ENCODE data around the gene LIMS4. TPM values are rescaled to one million over a fixed set of nuclear protein-coding genes. Genes with fewer than 3 reads are reported as not detected.
"Not testable (repeated sequence)": the region's sequence is repeated elsewhere in the genome, so short reads cannot be mapped to it uniquely, and the experiment has no call there.

Gene LIMS4
- total RNA-seq, result 1 to 10 TPM; 2.7 to 4.0 TPM
- long read RNA-seq, result 0 reads

GRCh38 chr2:110472171-110473058 is at the start of gene LIMS4:
LIMS4 (minus strand) TSS chr2:110472816; CDS start chr2:110472778, 38 bp downstream.
- DNase-seq; intact Hi-C loops (cut with DNase I): not testable (repeated sequence)
- ATAC-seq, result peak; percentile 96 to 97

DNA sequence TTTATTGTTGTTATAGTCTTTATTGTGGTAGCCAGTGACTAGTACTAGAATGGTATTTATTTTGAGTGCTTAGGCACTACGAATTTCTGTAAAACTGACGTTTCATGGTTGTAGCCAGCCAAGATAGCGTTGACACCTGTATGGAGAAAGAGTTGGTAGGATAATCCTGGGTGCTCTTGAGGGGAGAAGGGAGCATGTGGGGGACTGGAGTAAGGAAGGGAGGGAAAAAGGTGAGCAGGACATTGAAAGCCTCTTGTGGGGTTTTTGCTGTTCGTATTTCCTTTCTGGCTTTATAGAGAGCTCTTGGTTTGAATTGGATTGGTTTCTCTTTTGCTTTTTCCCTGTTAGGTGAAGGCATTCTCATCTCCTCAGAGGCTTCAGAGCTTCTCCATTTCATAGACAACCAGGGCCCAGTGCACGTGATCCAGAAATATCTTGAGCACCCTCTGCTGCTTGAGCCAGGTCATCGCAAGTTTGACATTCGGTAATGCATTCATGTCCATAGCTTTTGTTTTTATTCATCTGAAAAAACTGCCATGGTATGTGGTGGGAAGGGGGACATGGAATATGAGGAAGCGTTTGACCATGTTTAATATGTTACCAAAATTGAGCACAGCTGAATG is 27.2 kb upstream of the LIMS4 start:
- ATAC-seq, result peak; percentile 65 to 71
- intact Hi-C loops (cut with DNase I); DNase-seq: not testable (repeated sequence)

DNA sequence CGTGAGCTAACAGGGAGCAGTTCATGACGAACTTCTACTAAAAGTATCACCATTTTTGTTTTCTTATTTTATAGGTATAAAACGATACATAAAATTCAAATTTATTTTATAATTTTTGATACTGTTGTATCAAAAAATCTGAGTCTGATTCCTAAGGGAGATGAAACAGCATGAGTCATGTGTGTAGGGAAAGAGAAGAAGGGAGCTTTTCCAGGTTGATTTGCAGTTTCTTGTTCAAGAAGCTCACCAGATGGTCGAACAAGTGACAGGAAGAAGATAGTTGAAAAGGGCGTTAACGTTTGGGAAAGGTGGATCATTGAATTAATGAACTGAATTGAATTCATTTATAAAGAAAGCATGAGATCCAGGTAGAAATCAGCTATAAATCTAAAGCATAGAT is 23.4 kb upstream of the LIMS4 start:
- intact Hi-C loops (cut with DNase I); DNase-seq; ATAC-seq: not testable (repeated sequence)

- intact Hi-C loops (cut with DNase I); DNase-seq; ATAC-seq: not testable (repeated sequence)
Observed at GRCh38 chr2:110494488-110494887, 21.9 kb upstream of the LIMS4 start.

- DNase-seq; intact Hi-C loops (cut with DNase I); ATAC-seq: not testable (repeated sequence)
Observed at GRCh38 chr2:110488991-110489390, 16.4 kb upstream of the LIMS4 start.

- ATAC-seq; DNase-seq; intact Hi-C loops (cut with DNase I): not testable (repeated sequence)
Observed at GRCh38 chr2:110482697-110483096, 10.1 kb upstream of the LIMS4 start.

DNA sequence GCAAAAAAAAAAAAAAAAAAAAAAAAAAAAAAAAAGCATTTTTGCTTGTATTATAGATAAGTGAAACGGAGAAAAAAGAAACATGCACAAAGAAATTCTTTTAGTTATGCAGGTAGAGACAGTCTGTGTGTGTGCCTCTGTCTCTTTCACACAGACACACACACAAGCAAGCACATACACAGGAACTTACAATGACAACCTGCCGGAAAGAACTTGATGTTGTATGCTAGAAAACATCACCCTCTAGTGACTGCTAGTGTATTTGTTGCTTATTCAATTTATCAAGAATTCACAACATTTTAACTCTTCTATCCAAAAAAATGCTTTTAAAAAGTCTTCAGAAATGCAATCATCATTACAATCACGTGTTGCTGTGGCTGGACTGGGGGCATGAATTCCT is 8.6 kb upstream of the LIMS4 start:
- intact Hi-C loops (cut with DNase I); DNase-seq: not testable (repeated sequence)
- ATAC-seq, result peak; percentile 71 to 72

- intact Hi-C loops (cut with DNase I); ATAC-seq; DNase-seq: not testable (repeated sequence)
Observed at GRCh38 chr2:110480084-110480483, 7.5 kb upstream of the LIMS4 start.

GRCh38 chr2:110477370-110477769 is 4.8 kb upstream of the LIMS4 start:
- DNase-seq; intact Hi-C loops (cut with DNase I); ATAC-seq: not testable (repeated sequence)

- ATAC-seq; intact Hi-C loops (cut with DNase I); DNase-seq: not testable (repeated sequence)
Observed at GRCh38 chr2:110476952-110477351, 4.3 kb upstream of the LIMS4 start.

- intact Hi-C loops (cut with DNase I); ATAC-seq; DNase-seq: not testable (repeated sequence)
Observed at GRCh38 chr2:110475627-110476359, 3.2 kb upstream of the LIMS4 start.

DNA sequence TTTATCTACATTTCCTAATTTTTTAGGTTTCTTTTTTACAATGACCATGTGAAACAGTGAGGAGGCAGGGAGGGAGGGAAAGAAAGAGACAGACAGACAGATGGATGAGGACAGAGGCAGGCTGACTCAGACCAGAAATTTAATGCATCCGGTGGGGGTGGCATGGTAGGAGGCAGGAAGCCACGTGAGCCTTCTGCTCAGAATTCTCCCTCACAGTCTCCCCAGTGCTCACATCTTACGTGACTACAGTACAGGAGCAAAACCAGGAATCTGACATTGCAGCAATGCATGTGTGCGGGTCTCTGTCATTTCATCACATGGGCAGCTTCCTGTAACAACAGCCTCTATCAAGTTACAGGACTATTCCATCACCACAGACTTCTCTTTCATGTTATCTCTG is 2.3 kb upstream of the LIMS4 start:
- intact Hi-C loops (cut with DNase I); DNase-seq: not testable (repeated sequence)
- peak in 1 of 2 donors; percentile 33 for ATAC-seq

DNA sequence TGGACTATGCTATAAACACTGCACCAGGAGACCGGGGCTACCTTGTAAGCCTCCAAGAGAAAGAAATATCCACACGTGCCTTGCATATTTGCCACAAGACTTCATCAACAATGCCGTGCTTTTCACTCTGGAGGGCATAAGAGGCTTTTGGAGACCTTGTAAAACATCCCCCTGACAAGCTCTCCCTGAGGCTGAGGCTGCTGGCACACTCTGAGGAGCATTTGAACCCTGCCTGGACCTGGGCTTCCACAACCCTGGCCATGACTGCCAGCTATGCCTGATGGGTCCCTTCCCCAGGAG is 393 bp upstream of the LIMS4 start:
- intact Hi-C loops (cut with DNase I); DNase-seq: not testable (repeated sequence)
- ATAC-seq, result peak in 1 of 2 donors; percentile 25

DNA sequence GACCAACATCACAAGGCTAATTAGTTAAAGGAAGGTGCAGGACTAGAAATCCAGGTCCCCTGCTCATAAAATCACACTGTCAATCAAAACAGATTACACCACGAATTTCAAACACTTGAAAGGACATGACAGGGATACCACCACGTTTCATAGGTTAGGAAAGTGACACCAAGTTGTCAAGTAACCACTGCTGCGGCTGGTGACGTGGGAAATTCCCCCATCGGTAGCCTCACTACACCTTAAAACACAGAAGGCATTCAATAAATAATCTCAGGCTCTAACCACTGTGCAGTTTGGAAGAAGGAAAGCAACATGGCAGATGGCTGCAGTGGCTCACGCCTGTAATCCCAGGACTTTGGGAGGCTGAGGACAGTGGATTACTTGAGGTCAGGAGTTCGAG is 3.7 kb downstream of the LIMS4 start:
- DNase-seq; ATAC-seq; intact Hi-C loops (cut with DNase I): not testable (repeated sequence)

DNA sequence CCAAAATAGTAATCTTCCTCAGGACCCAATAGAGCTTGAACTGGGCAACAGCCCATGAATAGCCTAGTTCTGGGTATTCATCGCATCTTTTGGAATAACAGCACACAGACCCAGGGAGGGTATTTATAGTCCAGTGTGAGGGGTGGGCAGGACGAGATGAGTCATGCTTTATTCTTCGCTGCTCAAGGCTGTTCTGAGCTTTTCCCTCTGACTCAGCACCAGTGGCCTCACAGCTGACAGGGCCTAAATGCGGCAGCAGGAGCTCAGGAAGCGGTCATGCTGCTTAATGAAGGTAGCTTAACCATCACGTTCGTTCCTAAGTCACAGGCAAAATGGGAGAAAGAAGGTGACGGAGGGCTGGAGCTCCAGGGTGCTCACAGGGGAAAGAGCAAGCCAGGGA is 7.3 kb downstream of the LIMS4 start:
- intact Hi-C loops (cut with DNase I); DNase-seq: not testable (repeated sequence)
- ATAC-seq, result peak; percentile 88 to 94

DNA sequence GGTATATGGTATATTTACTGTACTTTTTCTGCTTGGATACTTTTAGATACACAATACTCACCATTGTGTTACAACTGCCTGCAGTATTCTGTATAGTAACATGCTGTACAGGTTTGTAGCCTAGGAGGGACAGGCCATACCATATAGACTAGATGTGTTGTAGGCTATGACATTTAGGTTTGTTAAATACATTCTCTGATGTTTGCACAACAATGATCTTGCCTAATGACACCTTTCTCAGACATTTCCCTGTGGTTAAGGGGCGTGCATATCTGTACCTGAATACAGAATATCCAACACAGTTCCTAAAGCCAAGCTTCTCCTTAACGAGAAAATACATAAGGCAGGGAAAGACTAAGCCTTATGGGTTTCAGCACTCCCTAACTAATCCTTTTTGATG is 10.2 kb downstream of the LIMS4 start:
- intact Hi-C loops (cut with DNase I); DNase-seq; ATAC-seq: not testable (repeated sequence)

GRCh38 chr2:110460318-110460717 is 12.3 kb downstream of the LIMS4 start:
- intact Hi-C loops (cut with DNase I); DNase-seq: not testable (repeated sequence)
- peak; percentile 63 to 80 for ATAC-seq

- intact Hi-C loops (cut with DNase I); ATAC-seq; DNase-seq: not testable (repeated sequence)
Observed at GRCh38 chr2:110457214-110457590, 15.4 kb downstream of the LIMS4 start.

Measured in left cardiac atrium (tissue), 4 donors.